GM12878 (cell line): Measurements from ENCODE around the gene PLA2G4E. TPM values are rescaled to one million over a fixed set of nuclear protein-coding genes. Genes with fewer than 3 reads are reported as not detected.

Experiments
- ATAC-seq: fragments of 200-7000 bp; cut with Tn5 transposase; 3 replicates; pipeline ENCODE4 v1.9.1; 2020; ENCODE audit warnings: mild to moderate bottlenecking, moderate library complexity
- BruUV-seq: library from RNA; stranded (reverse); fragments of 400-500 nt; replicated peaks from 2 replicates; lab custom pipeline; 2021; lab: Mats Ljungman, UMichigan
- CTCF ChIA-PET: fragments of 300-600 bp; sonication (Branson Sonifier 250); formaldehyde crosslinking; extraction: SDS; loops from one replicate; lab custom pipeline; 2021; ENCODE audit warnings: inconsistent platforms; lab: Yijun Ruan, JAX
- POLR2A ChIA-PET: fragments of 350-600 bp; formaldehyde crosslinking; extraction: SDS; loops from one replicate; lab custom pipeline; 2021; ENCODE audit warnings: inconsistent platforms; lab: Charles Lee
- RAD21 ChIA-PET: fragments of 300-600 bp; sonication (Branson Sonifier 250); formaldehyde crosslinking; loops from one replicate; lab custom pipeline; 2023; ENCODE audit warnings: antibody characterized with exemption; ENCODE audit not compliant: unreplicated experiment; lab: Charles Lee
- SMC1A ChIA-PET: fragments of 300-600 bp; sonication (Branson Sonifier 250); formaldehyde crosslinking; loops from one replicate; lab custom pipeline; 2023; ENCODE audit not compliant: unreplicated experiment, uncharacterized antibody; lab: Charles Lee
- DNase-seq: peaks from one replicate; pipeline ENCODE4 v3.0.0-alpha.2; 2011; ENCODE audit warnings: low read depth, low spot score
- FAIRE-seq: peaks from 3 replicates; lab custom pipeline; 2011; peaks lifted over from hg19 to GRCh38; lab: Jason Lieb, UNC
- H2AFZ ChIP-seq: 2 replicates; pipeline ENCODE4 v1.6.0; 2011; ENCODE audit warnings: low read depth, low read length, control low read depth; ENCODE audit not compliant: control insufficient read depth
- H3K27ac ChIP-seq: 2 replicates; pipeline ENCODE4 v1.5.1; 2011; ENCODE audit warnings: control low read depth; ENCODE audit not compliant: control insufficient read depth, insufficient read depth
- H3K27me3 ChIP-seq, 2 experiments: replicated peaks in 1 of 2; 2 replicates each; pipeline versions ENCODE4 v1.6.0 to v1.6.1; 2011; ENCODE audit warnings: low read length in 1 of 2; ENCODE audit not compliant: control insufficient read depth in 2 of 2, insufficient read depth in 2 of 2
- H3K36me3 ChIP-seq, 2 experiments: 2 replicates each; pipeline ENCODE4 v1.5.1; 2011; ENCODE audit warnings: low read length in 1 of 2; ENCODE audit not compliant: control insufficient read depth in 2 of 2, insufficient read depth in 2 of 2
- H3K4me1 ChIP-seq: 2 replicates; pipeline ENCODE4 v1.6.1; 2011; ENCODE audit warnings: mild to moderate bottlenecking, low read length, moderate library complexity, mixed read lengths; ENCODE audit not compliant: control insufficient read depth, insufficient read depth
- H3K4me2 ChIP-seq: 2 replicates; pipeline ENCODE4 v1.6.0; 2011; ENCODE audit warnings: control low read depth; ENCODE audit not compliant: control insufficient read depth, insufficient read depth
- H3K4me3 ChIP-seq: fragments of 200-600 bp; sonication (generic); 2 replicates; pipeline ENCODE4 v1.5.1; 2016
- H3K79me2 ChIP-seq: 2 replicates; pipeline ENCODE4 v1.6.0; 2011; ENCODE audit warnings: low read length; ENCODE audit not compliant: control insufficient read depth, insufficient read depth
- H3K9ac ChIP-seq: 2 replicates; pipeline ENCODE4 v1.8.0; 2011; ENCODE audit warnings: low read length, control low read depth, mixed read lengths; ENCODE audit not compliant: control insufficient read depth, insufficient read depth
- H3K9me3 ChIP-seq: replicated peaks from 3 replicates; pipeline ENCODE4 v1.5.1; 2011; ENCODE audit warnings: mild to moderate bottlenecking, low read length; ENCODE audit not compliant: control insufficient read depth, insufficient read depth
- H4K20me1 ChIP-seq: 2 replicates; pipeline ENCODE4 v1.6.0; 2011; ENCODE audit not compliant: control insufficient read depth, insufficient read depth
- BHLHE40 ChIP-seq, 2 experiments: fragments of 450-650 bp in 1 of 2; IDR thresholded peaks; 2 replicates each; pipeline ENCODE4 v1.6.1; 2011 to 2017; ENCODE audit warnings: low read depth in 2 of 2, borderline replicate concordance in 1 of 2, improper control_type of control experiment in 1 of 2, low read length in 1 of 2, mild to moderate bottlenecking in 1 of 2
- GABPA ChIP-seq: IDR thresholded peaks from 2 replicates; pipeline ENCODE4 v1.6.1; 2014; ENCODE audit warnings: antibody characterized with exemption, low read depth, mild to moderate bottlenecking, inconsistent platforms
- IKZF1 ChIP-seq: fragments of 450-650 bp; conservative IDR thresholded peaks from 2 replicates; pipeline ENCODE4 v1.6.1; 2017; ENCODE audit warnings: antibody characterized with exemption, mild to moderate bottlenecking
- JUND ChIP-seq: IDR thresholded peaks from 2 replicates; pipeline ENCODE4 v1.6.1; 2012; ENCODE audit warnings: low read depth, mild to moderate bottlenecking, low read length, improper control_type of control experiment, moderate library complexity
- MLLT1 ChIP-seq: fragments of 450-650 bp; IDR thresholded peaks from 2 replicates; pipeline ENCODE4 v1.6.1; 2016; ENCODE audit warnings: mild to moderate bottlenecking
- NR2F1 ChIP-seq: fragments of 450-650 bp; conservative IDR thresholded peaks from 2 replicates; pipeline ENCODE4 v1.6.1; 2017; ENCODE audit warnings: mild to moderate bottlenecking
- POLR2A ChIP-seq: IDR thresholded peaks from 2 replicates; pipeline ENCODE4 v1.6.1; 2011; ENCODE audit warnings: low read depth, mild to moderate bottlenecking, low read length
- SIN3A ChIP-seq: IDR thresholded peaks from 2 replicates; pipeline ENCODE4 v1.6.1; 2012; ENCODE audit warnings: low read depth, low read length, improper control_type of control experiment
- ZBTB40 ChIP-seq: fragments of 450-650 bp; IDR thresholded peaks from 2 replicates; pipeline ENCODE4 v1.6.1; 2016; ENCODE audit warnings: mild to moderate bottlenecking, moderate library complexity, borderline replicate concordance
- WGBS: methylation state at CpG from one replicate; pipeline ENCODE4 v1.1.6; 2016; ENCODE audit warnings: low lambda C conversion rate; ENCODE audit not compliant: insufficient replicate concordance, insufficient coverage; ENCODE audit errors: missing lambda C conversion rate; 5-methylcytosine and 5-hydroxymethylcytosine counted together
- in situ Hi-C: fragments of 300-500 bp; cut with MboI; formaldehyde crosslinking; loops from 9 replicates; pipeline ENCODE4 v1.14.3; 2018; ENCODE audit warnings: mixed read lengths
- intact Hi-C: fragments of 100-400 bp; cut with micrococcal nuclease; formaldehyde crosslinking; loops from one replicate; pipeline ENCODE4 v1.14.2; 2022; ENCODE audit not compliant: unreplicated experiment
- polyA plus RNA-seq, 11 experiments: library from polyadenylated mRNA; depleted of rRNA in 4 of 11; unstranded in 6 of 11; stranded (reverse) in 5 of 11; fragments of >200 nt; fragmentation: Nextera tagmentation in 4 of 11; fragmentation: Illumina TruSeq in 1 of 11; extraction: Ambion mirVana in 4 of 11; extraction: Trizol in 1 of 11; gene quantifications; 1 replicate in 1 of 11; 2 replicates in 10 of 11; pipeline versions ENCODE4 v1.2.1 to v1.2.3, GENCODE V29; 2011 to 2016; ENCODE audit warnings: inconsistent platforms in 2 of 11, missing spikeins in 2 of 11, low read depth in 1 of 11
- total RNA-seq, 4 experiments: library from RNA; depleted of rRNA in 3 of 4; stranded (reverse); fragments of >200 nt in 3 of 4; fragmentation: Illumina TruSeq in 1 of 4; extraction: Trizol in 1 of 4; gene quantifications; 2 replicates each; pipeline versions ENCODE4 v1.2.1 to v1.2.3, GENCODE V29; 2013 to 2021

The PLA2G4E gene
- total and polyA plus RNA-seq, 10 of the 15 experiments (the other 5 are each of a cell fraction or from before 2014, with no cell fraction given), result 0.05 to 0.32 (median 0.06) TPM; not detected in 5

DNA sequence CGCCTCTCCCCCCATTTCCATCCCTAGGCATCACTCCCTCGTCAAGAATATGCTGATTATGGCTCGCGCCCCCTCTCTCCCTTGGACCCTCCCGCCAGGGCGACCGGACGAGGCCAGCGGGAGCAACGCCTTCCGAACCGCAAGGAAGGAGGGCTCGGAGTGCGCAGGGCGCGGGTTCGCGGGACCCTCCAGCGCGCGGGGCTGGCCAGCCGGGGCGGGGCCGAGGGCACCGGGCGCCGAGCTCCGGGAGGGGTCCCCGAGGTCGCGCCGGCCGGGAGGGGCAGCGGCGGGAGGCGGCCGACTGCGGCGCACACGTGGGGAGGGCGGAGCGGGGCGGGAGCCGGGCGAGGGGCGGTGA, 49.0 kb downstream of the PLA2G4E start:
- peaks cover 57% of the 10 kb centered on the region for H3K79me2 ChIP-seq
- FAIRE-seq (no peak), DNase-seq (no peak), ATAC-seq (peak; percentile 19)
- ChIA-PET RAD21 (interaction anchor here (0.6 to 9.0 kb wide), 14 partner anchors 10 to 198 kb away, joined by 3 to 97 read pairs (median 4); partner anchors contain the start of gene MAPKBP1), CTCF (interaction anchor here (0.8 to 3.2 kb wide), 13 partner anchors 9 to 198 kb away, joined by 3 to 10 read pairs (median 4); partner anchors contain the start of gene MAPKBP1), POLR2A (interaction anchor here (0.6 to 7.2 kb wide), 13 partner anchors 10 to 852 kb away, joined by 3 to 67 read pairs (median 3); partner anchors contain the start of genes GANC, MGA and TMEM87A), SMC1A (interaction anchor here (0.7 to 9.7 kb wide), 10 partner anchors 11 to 297 kb away, joined by 3 to 179 read pairs (median 4); partner anchors contain the start of gene MAPKBP1)
- peak overlapping the region; percentile 32; the same call in 1 of the 2 replicates for H2AFZ ChIP-seq
- H3K4me2 ChIP-seq, result peak overlapping the region; percentile 45
- no peaks in the 10 kb centered on the region for H3K27me3 ChIP-seq
- intact Hi-C loops, result loop anchor here (1.0 to 5.0 kb wide), 5 partner anchors 37 to 640 kb away; partner anchors contain the start of genes JMJD7, MAPKBP1, NUSAP1 and OIP5
- H3K9ac ChIP-seq, result peak overlapping the region; percentile 98
- H3K4me1 ChIP-seq, result peaks cover 30% of the 10 kb centered on the region
- in situ Hi-C loops, result no loop called here
- H3K27ac ChIP-seq, result peak overlapping the region; percentile 100
- H3K4me3 ChIP-seq, result peak overlapping the region; percentile 93
- H3K36me3 ChIP-seq, result no peaks in the 10 kb centered on the region; a peak in 1 of 4 replicates
- no peaks in the 10 kb centered on the region for H4K20me1 ChIP-seq
- TSS peak; percentile 87 for BruUV-seq
- H3K9me3 ChIP-seq, result no peaks in the 10 kb centered on the region
- under 1% methylated on average over 15 of the region's 46 CpGs for WGBS
- TF ChIP-seq BHLHE40 (IDR thresholded peaks at IDR 0.05; ENCODE audit: borderline replicate concordance in 1 of 2, low read depth in 2 of 2, low read length in 1 of 2) (peak; percentile 2 to 51; a peak in 2 of 4 replicates), NR2F1 (peak; percentile 72), MLLT1 (peak; percentile 6; the same call in 1 of the 2 replicates), IKZF1 (peak; percentile 53; the same call in 1 of the 2 replicates), POLR2A (no peak), SIN3A (0 out of 2 replicates have a peak, but pooled peaks have one; percentile 49), JUND (peak; percentile 53; the same call in 1 of the 2 replicates), GABPA (no peak), ZBTB40 (no peak)
